Measurements from ENCODE around the gene LRWD1. TPM values are rescaled to one million over a fixed set of nuclear protein-coding genes. Genes with fewer than 3 reads are reported as not detected.
"Not testable (repeated sequence)": the region's sequence is repeated elsewhere in the genome, so short reads cannot be mapped to it uniquely, and the experiment has no call there.

The LRWD1 gene
- polyA plus RNA-seq, 4 donors = 8.6 to 17.4 (median 13.5) TPM

DNA sequence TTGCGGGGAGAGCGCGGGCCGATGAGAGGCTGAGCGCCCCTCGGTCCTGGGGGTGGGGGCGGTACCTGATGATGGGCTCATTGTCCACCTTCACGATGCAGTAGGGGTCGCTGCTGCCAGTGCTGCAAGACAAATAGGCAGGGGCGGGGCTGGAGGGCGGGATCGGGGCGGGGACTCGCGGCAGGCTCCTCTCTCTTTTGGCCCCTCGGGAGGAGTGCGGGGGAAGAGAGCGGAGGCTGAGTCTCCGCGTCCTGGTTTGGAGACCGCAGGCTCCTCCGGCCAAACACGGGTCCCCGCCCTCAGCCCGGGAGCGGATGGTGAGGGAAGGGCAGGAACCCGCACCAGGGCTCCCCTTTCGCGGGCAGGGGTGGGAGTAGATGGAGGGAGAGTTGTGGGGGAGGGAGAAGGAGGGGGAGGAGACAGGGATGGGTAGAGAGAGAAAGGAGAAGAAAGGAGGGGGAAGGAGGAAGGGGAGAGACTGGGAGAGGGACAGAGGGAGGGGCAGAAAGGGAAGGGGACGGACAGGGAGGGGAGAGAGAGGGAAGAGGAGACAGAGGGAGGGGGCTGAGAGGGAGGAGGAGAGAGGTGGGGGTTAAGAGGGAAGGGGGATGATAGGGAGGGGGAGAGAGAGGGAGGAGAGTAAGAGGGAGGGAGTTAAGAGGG, 47.2 kb downstream of the LRWD1 start:
- FAIRE-seq; H3K27me3 ChIP-seq (ENCODE audit: control insufficient read depth in 3 of 3, insufficient read depth in 3 of 3, low read length in 3 of 3); H3K4me3 ChIP-seq (ENCODE audit: low read depth in 1 of 3, low read length in 3 of 3); H3K9me3 ChIP-seq (ENCODE audit: control insufficient read depth in 2 of 2, insufficient read depth in 1 of 2, low read depth in 1 of 2, low read length in 1 of 2); H3K36me3 ChIP-seq (ENCODE audit: control insufficient read depth in 3 of 3, insufficient read depth in 2 of 3, low read depth in 1 of 3, low read length in 3 of 3); H3K27ac ChIP-seq (ENCODE audit: low read depth in 1 of 3, low read length in 2 of 3); DNase-seq; H3K4me1 ChIP-seq (ENCODE audit: control insufficient read depth in 3 of 3, insufficient read depth in 2 of 3, low read depth in 1 of 3, low read length in 2 of 3): not testable (repeated sequence)
- no CpG with 5 or more reads among the region's 30 CpGs for WGBS, 3 donors

DNA sequence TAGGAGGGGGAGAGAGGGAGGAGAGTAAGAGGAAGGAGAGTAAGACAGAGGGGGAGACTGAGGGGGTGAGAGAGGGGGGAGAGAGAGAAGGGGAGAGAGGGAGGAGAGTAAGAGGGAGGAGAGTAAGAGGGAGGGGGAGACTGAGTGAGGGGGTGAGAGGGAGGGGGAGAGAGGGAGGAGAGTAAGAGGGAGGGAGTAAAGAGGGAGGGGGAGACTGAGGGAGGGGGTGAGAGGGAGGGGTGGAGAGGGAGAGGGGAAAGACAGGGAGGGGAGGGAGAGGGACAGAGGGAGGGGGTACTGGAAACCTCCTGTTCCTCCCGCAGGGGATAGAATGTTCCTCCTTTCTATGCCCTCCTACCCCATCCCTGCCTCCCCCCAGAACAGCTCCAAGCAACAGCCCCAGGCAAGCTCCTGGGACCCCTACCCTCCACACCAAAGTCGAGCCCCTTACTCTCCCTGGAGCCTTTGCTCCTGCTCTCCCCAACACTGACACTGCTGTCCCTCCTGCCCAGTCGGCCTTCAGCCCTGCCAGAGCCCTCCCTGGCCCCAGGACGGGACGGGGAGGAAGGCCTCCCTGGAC, 47.9 kb downstream of the LRWD1 start:
- 29 to 66% (median 29%) methylated on average over 3 to 5 of the region's 5 CpGs for WGBS, 3 donors
- H3K4me3 ChIP-seq (ENCODE audit: low read depth in 1 of 3, low read length in 3 of 3); H3K36me3 ChIP-seq (ENCODE audit: control insufficient read depth in 3 of 3, insufficient read depth in 2 of 3, low read depth in 1 of 3, low read length in 3 of 3); H3K4me1 ChIP-seq (ENCODE audit: control insufficient read depth in 3 of 3, insufficient read depth in 2 of 3, low read depth in 1 of 3, low read length in 2 of 3); H3K27me3 ChIP-seq (ENCODE audit: control insufficient read depth in 3 of 3, insufficient read depth in 3 of 3, low read length in 3 of 3); H3K9me3 ChIP-seq (ENCODE audit: control insufficient read depth in 2 of 2, insufficient read depth in 1 of 2, low read depth in 1 of 2, low read length in 1 of 2); FAIRE-seq: not testable (repeated sequence)
- peak overlapping the region in 1 of 3 donors; percentile 65 for H3K27ac ChIP-seq (ENCODE audit: low read depth in 1 of 3, low read length in 2 of 3)
- DNase-seq = peak; percentile 1 to 53

DNA sequence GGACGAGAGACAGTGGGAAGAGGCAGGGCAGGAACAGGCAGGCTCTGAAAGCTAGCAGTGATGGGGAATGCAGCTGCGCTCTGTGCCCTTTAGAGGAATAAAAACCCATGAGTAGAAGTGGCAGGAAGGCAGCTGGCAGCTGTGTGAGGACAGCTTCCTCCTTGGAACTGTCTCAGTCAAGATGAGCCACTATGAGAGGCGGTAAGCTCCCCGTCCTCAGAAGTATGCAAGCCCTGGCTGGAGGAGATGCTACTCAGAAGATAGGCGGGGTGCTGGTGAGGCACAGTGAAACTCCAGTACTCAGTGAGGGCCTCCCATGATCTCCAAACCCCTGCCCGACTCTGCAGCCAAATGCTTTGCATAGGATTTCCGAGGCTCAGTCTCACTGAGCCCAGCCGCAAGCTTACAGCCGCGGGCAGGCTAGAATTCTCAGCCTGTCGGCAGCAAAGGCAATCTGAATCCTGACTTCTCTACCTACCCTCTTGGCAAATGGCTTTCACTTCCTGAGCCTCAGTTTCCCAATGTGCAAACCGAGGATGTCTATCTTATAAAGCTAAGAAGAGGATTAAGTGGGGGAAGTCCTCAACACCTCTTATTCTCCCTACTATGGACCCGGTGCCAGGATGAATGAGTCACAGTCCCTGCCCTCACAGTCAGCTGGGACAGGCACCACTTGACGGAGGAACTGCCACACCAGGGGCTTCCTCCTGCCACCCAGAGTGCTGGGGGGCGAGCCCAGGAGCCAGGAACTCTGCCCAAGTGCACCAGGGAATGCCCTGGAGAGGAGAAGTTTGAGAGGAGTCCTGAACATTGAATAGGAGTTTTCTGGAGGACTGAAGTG, 50.3 kb downstream of the LRWD1 start:
- not testable (repeated sequence) for H3K4me1 ChIP-seq (ENCODE audit: control insufficient read depth in 3 of 3, insufficient read depth in 2 of 3, low read depth in 1 of 3, low read length in 2 of 3); FAIRE-seq; H3K4me3 ChIP-seq (ENCODE audit: low read depth in 1 of 3, low read length in 3 of 3); H3K36me3 ChIP-seq (ENCODE audit: control insufficient read depth in 3 of 3, insufficient read depth in 2 of 3, low read depth in 1 of 3, low read length in 3 of 3); H3K27me3 ChIP-seq (ENCODE audit: control insufficient read depth in 3 of 3, insufficient read depth in 3 of 3, low read length in 3 of 3); DNase-seq; H3K9me3 ChIP-seq (ENCODE audit: control insufficient read depth in 2 of 2, insufficient read depth in 1 of 2, low read depth in 1 of 2, low read length in 1 of 2); H3K27ac ChIP-seq (ENCODE audit: low read depth in 1 of 3, low read length in 2 of 3)
- 59 to 80% methylated on average over 1 to 3 of the region's 15 CpGs; no CpG with 5 or more reads in 1 of the 3 donors for WGBS, 3 donors

- not testable (repeated sequence) for FAIRE-seq; H3K36me3 ChIP-seq (ENCODE audit: control insufficient read depth in 3 of 3, insufficient read depth in 2 of 3, low read depth in 1 of 3, low read length in 3 of 3); H3K27ac ChIP-seq (ENCODE audit: low read depth in 1 of 3, low read length in 2 of 3); DNase-seq; H3K4me1 ChIP-seq (ENCODE audit: control insufficient read depth in 3 of 3, insufficient read depth in 2 of 3, low read depth in 1 of 3, low read length in 2 of 3); H3K9me3 ChIP-seq (ENCODE audit: control insufficient read depth in 2 of 2, insufficient read depth in 1 of 2, low read depth in 1 of 2, low read length in 1 of 2); H3K4me3 ChIP-seq (ENCODE audit: low read depth in 1 of 3, low read length in 3 of 3); H3K27me3 ChIP-seq (ENCODE audit: control insufficient read depth in 3 of 3, insufficient read depth in 3 of 3, low read length in 3 of 3)
- WGBS, 3 donors = no CpG with 5 or more reads among the region's 3 CpGs
These were observed 51.1 kb downstream of the LRWD1 start for GRCh38 chr7:102515889-102516288.

GRCh38 chr7:102516951-102517350, 52.2 kb downstream of the LRWD1 start:
- not testable (repeated sequence) for H3K27me3 ChIP-seq (ENCODE audit: control insufficient read depth in 3 of 3, insufficient read depth in 3 of 3, low read length in 3 of 3); H3K27ac ChIP-seq (ENCODE audit: low read depth in 1 of 3, low read length in 2 of 3); H3K36me3 ChIP-seq (ENCODE audit: control insufficient read depth in 3 of 3, insufficient read depth in 2 of 3, low read depth in 1 of 3, low read length in 3 of 3); FAIRE-seq; H3K4me1 ChIP-seq (ENCODE audit: control insufficient read depth in 3 of 3, insufficient read depth in 2 of 3, low read depth in 1 of 3, low read length in 2 of 3); H3K4me3 ChIP-seq (ENCODE audit: low read depth in 1 of 3, low read length in 3 of 3); DNase-seq; H3K9me3 ChIP-seq (ENCODE audit: control insufficient read depth in 2 of 2, insufficient read depth in 1 of 2, low read depth in 1 of 2, low read length in 1 of 2)
- no CpG with 5 or more reads among the region's 10 CpGs for WGBS, 3 donors

GRCh38 chr7:102517550-102518147, 52.9 kb downstream of the LRWD1 start, which contains the start of gene RASA4B:
Gene RASA4B (minus strand): TSS chr7:102517777. CDS start chr7:102517710, 67 bp downstream.
- DNase-seq = peak in 1 of 2 donors; percentile 1
- H3K36me3 ChIP-seq (ENCODE audit: control insufficient read depth in 3 of 3, insufficient read depth in 2 of 3, low read depth in 1 of 3, low read length in 3 of 3); H3K27ac ChIP-seq (ENCODE audit: low read depth in 1 of 3, low read length in 2 of 3); H3K4me1 ChIP-seq (ENCODE audit: control insufficient read depth in 3 of 3, insufficient read depth in 2 of 3, low read depth in 1 of 3, low read length in 2 of 3); H3K27me3 ChIP-seq (ENCODE audit: control insufficient read depth in 3 of 3, insufficient read depth in 3 of 3, low read length in 3 of 3); FAIRE-seq; H3K9me3 ChIP-seq (ENCODE audit: control insufficient read depth in 2 of 2, insufficient read depth in 1 of 2, low read depth in 1 of 2, low read length in 1 of 2): not testable (repeated sequence)
- WGBS, 3 donors = 0 to 1% (median 0%) methylated on average over 2 to 21 of the region's 61 CpGs
- peak within 1 kb of the TSS in 1 of 3 donors; percentile 48 for H3K4me3 ChIP-seq (ENCODE audit: low read depth in 1 of 3, low read length in 3 of 3)

DNA sequence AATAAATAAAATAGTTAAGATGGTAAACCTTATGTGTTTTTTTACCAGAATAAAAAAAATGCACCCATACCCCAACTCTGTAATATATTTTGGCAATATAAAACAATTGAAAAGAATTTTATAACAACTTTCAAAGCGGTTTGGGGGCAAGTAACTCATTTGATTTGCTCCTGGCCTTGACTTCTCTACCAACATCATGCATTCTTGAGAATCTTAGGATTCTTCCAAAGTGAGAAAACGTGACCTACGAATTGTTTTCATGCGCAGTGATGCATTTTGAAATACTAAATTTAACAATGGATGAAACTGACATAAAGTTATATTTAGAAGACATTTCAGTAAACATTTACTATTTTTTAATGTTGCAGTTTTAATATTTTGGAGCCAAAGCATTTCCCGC, 56.0 kb downstream of the LRWD1 start:
- not testable (repeated sequence) for H3K4me3 ChIP-seq (ENCODE audit: low read depth in 1 of 3, low read length in 3 of 3); FAIRE-seq; H3K27me3 ChIP-seq (ENCODE audit: control insufficient read depth in 3 of 3, insufficient read depth in 3 of 3, low read length in 3 of 3); H3K36me3 ChIP-seq (ENCODE audit: control insufficient read depth in 3 of 3, insufficient read depth in 2 of 3, low read depth in 1 of 3, low read length in 3 of 3); DNase-seq; H3K9me3 ChIP-seq (ENCODE audit: control insufficient read depth in 2 of 2, insufficient read depth in 1 of 2, low read depth in 1 of 2, low read length in 1 of 2); H3K27ac ChIP-seq (ENCODE audit: low read depth in 1 of 3, low read length in 2 of 3); H3K4me1 ChIP-seq (ENCODE audit: control insufficient read depth in 3 of 3, insufficient read depth in 2 of 3, low read depth in 1 of 3, low read length in 2 of 3)
- 80 to 93% methylated on average over 4 of the region's 5 CpGs; no CpG with 5 or more reads in 1 of the 3 donors for WGBS, 3 donors

All from small intestine (tissue), 7 donors.